ENCODE measurements around the gene LSM14A.
A peak's percentile ranks its signal among the peaks of the same experiment; 100 is the strongest.
"Not testable (repeated sequence)": the region's sequence is repeated elsewhere in the genome, so short reads cannot be mapped to it uniquely, and the experiment has no call there.

LSM14A gene

DNA sequence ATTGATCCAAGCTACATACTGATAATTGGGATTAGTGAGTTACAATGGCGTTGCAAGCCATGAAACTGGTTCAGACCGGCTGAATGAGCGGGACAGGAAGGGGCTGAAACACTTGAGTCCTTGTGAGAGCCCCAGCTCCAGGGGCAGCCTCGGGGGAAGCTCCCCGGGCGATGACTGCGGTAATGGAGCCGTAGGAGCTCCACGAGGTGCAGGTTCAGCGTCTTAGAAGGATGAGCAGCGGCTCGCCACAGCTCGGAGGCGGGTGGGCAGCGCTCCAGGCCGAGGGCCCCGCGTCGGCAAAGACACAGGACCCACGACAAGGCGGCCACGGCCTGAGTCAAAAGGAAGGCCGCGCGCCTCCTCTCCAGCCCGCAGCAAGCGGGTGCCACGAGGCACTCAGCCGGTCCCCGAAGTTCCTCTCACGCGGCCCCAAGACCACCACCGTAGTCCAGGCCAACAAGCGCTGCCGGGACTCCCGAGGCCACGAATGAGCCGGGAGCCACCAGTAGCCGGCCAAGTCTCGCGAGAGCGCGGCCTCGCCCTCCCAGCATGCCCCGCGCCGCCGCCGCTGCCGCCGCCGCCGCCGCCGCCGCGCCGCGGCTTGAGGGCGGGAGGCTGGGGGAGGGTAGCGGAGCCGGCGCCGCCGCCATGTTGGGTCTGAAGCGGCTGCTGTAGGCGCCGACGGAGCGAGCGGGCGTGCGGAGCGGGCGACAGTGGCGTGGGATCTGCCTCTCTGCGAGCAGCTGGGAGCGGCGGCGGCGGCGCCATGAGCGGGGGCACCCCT is at the start of gene LSM14A:
Gene LSM14A, plus strand, starts transcription at position 628 of the 784 bp plus-strand sequence. Its CDS starts 139 bp downstream, at position 767.
- DNase-seq (ENCODE audit: low read depth in 2 of 3, low spot score in 2 of 3), result peak; percentile 71 to 79 (median 78)

DNA sequence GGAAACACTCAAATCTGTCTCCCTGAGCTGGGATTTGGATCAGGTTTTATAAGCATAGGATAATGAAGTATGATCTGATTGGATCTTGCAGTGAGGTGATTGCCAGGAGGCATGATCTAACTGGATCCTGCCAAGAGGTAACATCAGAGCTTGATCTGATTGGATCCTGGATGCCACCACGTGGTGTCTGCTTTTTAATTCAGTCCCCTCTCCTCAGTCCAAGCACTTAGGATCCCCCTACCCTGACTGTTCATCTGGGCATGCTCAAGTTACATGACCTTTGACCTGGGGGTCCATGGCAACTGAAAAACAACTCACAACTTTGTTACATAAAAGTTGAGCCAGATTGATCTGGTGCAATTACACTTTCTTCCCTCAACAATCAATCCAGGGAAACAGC is 47.5 kb upstream of the LSM14A start:
- DNase-seq (ENCODE audit: low read depth in 2 of 3, low spot score in 2 of 3), result no peak

- DNase-seq (ENCODE audit: low read depth in 2 of 3, low spot score in 2 of 3), result no peak
Measured at GRCh38 chr19:34126966-34127365, 45.3 kb upstream of the LSM14A start.

GRCh38 chr19:34127684-34128189 is 44.6 kb upstream of the LSM14A start:
- no peak for DNase-seq (ENCODE audit: low read depth in 2 of 3, low spot score in 2 of 3)

DNA sequence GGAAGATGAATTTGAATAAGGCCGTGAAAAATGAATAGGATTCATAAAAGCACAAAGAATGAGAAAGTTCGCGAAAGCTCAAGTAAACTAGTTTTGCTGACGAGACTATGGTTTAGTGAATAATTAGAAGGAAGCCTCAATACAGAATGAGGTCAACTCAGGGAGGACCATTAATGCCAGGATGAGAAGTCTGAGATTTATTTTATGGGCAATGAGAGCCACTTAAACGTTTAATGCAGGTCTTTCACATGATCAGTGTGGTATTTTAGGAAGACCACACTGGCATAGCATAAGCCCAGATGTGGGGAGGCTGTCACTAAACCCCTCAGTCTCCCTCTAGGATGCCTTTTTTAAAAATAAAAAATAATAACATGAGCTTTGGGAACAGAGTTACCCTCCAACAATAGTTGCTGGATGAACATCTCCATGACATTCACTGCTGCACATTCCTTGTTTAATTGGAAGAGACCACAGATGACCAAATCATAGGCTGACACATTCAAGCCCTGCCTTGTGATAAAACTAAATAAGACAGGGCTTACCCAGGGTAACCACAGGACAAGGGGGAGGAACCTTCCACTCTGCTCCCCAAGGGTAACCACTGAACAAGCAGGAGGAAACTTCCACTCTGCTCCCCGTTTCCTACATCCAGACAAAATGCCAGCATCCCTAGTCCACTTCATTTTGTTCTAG is 43.6 kb upstream of the LSM14A start:
- DNase-seq (ENCODE audit: low read depth in 2 of 3, low spot score in 2 of 3), result no peak

DNA sequence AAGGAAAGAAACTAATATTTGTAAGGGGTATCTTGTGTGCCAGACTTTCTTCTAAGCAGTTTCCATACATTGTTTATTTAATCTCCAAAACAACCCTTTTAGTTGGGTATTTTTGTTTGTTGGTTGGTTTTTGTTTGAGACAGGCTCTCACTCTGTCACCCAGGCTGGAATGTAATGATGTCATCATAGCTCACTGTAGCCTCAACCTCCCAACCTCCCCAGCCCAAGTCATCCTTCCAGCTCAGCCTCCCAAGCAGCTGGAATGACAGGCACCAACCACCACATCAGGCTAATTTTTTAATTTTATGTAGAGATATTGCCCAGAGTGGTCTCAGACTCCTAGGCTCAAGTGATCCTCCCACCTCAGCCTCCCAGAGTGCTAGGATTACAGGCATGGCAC is 41.2 kb upstream of the LSM14A start:
- DNase-seq (ENCODE audit: low read depth in 2 of 3, low spot score in 2 of 3), result no peak

DNA sequence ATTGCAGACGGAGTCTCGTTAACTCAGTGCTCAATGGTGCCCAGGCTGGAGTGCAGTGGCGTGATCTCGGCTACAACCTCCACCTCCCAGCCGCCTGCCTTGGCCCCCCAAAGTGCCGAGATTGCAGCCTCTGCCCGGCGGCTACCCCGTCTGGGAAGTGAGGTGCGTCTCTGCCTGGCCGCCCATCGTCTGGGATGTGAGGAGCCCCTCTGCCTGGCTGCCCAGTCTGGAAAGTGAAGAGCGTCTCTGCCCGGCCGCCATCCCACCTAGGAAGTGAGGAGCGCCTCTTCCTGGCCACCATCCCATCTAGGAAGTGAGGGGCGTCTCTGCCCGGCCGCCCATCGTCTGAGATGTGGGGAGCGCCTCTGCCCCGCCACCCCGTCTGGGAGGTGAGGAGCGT is 40.2 kb upstream of the LSM14A start:
- DNase-seq (ENCODE audit: low read depth in 2 of 3, low spot score in 2 of 3), result not testable (repeated sequence)

DNA sequence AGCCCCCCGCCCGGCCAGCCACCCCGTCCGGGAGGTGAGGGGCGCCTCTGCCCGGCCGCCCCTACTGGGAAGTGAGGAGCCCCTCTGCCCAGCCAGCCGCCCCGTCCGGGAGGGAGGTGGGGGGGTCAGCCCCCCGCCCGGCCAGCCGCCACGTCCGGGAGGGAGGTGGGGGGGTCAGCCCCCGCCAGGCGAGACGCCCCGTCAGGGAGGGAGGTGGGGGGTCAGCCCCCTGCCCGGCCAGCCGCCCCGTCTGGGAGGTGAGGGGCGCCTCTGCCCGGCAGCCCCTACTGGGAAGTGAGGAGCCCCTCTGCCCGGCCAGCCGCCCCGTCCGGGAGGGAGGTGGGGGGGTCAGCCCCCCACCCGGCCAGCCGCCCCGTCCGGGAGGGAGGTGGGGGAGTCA is 39.6 kb upstream of the LSM14A start:
- not testable (repeated sequence) for DNase-seq (ENCODE audit: low read depth in 2 of 3, low spot score in 2 of 3)

GRCh38 chr19:34134190-34135053 is 37.9 kb upstream of the LSM14A start:
- peak; percentile 84 to 87 (median 87) for DNase-seq (ENCODE audit: low read depth in 2 of 3, low spot score in 2 of 3)

DNA sequence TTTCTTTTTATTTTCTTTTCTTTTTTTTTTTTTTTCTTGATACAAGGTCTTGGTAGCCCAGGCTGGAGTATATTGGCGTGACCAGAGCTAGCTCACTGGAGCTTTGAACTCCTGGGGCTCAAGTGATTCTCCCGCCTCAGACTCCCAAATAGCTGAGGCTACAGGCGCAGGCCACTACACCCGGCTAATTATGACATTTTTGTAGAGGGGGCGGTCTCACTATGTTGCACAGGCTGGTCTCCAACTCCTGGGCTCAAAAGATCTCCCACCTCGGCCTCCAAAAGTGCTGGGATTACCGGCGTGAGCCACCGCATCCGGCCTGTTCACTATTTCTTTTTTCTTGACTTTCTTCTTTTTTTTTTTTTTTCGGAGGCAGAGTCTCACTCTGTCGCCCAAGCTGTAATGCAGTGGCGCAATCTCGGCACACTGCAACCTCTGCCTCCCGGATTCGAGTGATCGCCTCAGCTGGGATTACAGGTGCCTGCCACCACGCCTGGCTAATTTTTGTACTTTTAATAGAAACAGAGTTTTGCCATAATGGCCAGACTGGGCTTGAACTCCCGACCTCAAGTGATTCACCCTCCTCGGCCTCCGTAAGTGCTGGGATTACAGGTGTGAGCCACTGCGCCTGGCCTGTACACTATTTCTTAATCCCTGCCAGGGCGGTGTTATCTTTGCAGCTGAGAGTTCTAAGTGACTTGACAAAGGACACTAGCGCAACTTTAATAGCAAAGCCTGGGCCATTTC is 37.1 kb upstream of the LSM14A start:
- DNase-seq (ENCODE audit: low read depth in 2 of 3, low spot score in 2 of 3), result no peak

- no peak for DNase-seq (ENCODE audit: low read depth in 2 of 3, low spot score in 2 of 3)
Measured at GRCh38 chr19:34135821-34136611, 36.3 kb upstream of the LSM14A start.

GRCh38 chr19:34141025-34141424 is 31.3 kb upstream of the LSM14A start:
- DNase-seq (ENCODE audit: low read depth in 2 of 3, low spot score in 2 of 3), result no peak

- DNase-seq (ENCODE audit: low read depth in 2 of 3, low spot score in 2 of 3), result no peak
Measured at GRCh38 chr19:34142440-34142839, 29.9 kb upstream of the LSM14A start.

DNA sequence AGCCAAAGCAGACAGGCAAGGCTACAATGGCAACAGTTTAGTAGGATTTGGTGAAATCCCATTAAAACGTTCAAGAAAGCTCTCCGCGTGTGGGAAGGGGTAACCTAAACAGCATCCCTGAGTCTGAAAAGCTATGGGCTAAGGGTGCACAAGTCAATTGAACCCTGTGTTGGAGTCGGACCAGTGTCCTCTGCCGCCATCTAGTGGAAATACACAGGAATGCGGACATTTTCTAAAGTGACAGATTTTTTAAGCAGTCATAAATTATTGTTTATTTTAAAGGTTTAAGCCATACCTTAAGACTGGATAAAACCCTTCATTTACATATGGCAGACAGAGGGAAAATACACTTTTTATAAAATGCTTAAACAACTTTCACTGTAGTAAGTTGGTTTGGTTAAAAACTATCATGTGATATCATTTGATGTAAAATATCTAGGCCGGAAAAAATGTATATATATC is 26.5 kb upstream of the LSM14A start:
- DNase-seq (ENCODE audit: low read depth in 2 of 3, low spot score in 2 of 3), result peak in 1 of 3 experiments; percentile 40

GRCh38 chr19:34148658-34149185 is 23.6 kb upstream of the LSM14A start:
- DNase-seq (ENCODE audit: low read depth in 2 of 3, low spot score in 2 of 3), result no peak

GRCh38 chr19:34149873-34150272 is 22.4 kb upstream of the LSM14A start:
- no peak for DNase-seq (ENCODE audit: low read depth in 2 of 3, low spot score in 2 of 3)

GRCh38 chr19:34150558-34150957 is 21.7 kb upstream of the LSM14A start:
- DNase-seq (ENCODE audit: low read depth in 2 of 3, low spot score in 2 of 3), result no peak

GRCh38 chr19:34151439-34151838 is 20.9 kb upstream of the LSM14A start:
- no peak for DNase-seq (ENCODE audit: low read depth in 2 of 3, low spot score in 2 of 3)

DNA sequence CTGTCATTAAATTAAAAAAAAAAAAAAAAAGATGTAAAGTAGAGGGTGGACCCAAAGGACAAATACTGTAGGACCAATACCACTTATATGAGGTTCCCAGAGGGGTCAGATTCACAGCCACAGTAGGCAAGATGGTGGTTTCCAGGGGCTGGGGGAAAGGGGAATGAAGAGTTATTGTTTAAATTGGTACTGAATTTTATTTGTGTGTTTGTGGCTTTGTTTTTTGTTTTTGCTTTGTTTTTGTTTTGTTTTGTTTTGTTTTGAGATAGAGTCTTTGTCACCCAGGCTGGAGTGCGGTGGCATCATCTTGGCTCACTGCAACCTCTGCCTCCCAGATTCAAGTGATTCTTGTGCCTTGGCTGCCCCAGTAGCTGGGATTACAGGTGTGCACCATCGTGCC is 17.9 kb upstream of the LSM14A start:
- no peak for DNase-seq (ENCODE audit: low read depth in 2 of 3, low spot score in 2 of 3)
